Measurements from ENCODE around the gene MAN1A1. TPM values are rescaled to one million over a fixed set of nuclear protein-coding genes. Genes with fewer than 3 reads are reported as not detected.

Gene MAN1A1
- polyA plus RNA-seq, 1 donor (not counting 4 experiments of a cell fraction or from before 2014, with no cell fraction given), result 20.2 TPM

- Histone ChIP-seq H3K36me3 (ENCODE audit: control insufficient read depth in 2 of 2, extremely low read depth in 1 of 2, insufficient read depth in 2 of 2, low read length in 2 of 2) (peaks cover 2 to 3% of the 10 kb centered on the region in 2 experiments), H3K9me1 (ENCODE audit: control insufficient read depth, extremely low read depth, insufficient read depth, low read length) (no peaks in the 10 kb centered on the region), H3K4me1 (ENCODE audit: control insufficient read depth, extremely low read depth, insufficient read depth, low read length) (no peaks in the 10 kb centered on the region), H3K27me3 (ENCODE audit: control insufficient read depth, extremely low read depth, insufficient read depth, low read length) (no peaks in the 10 kb centered on the region), H3K4me3 (ENCODE audit: control insufficient read depth in 2 of 3, extremely low read depth in 1 of 3, insufficient read depth in 2 of 3, low read depth in 1 of 3, low read length in 3 of 3) (no peak overlapping the region), H3K4me2 (ENCODE audit: control insufficient read depth, extremely low read depth, insufficient read depth, low read depth, low read length) (no peak overlapping the region), H3K27ac (ENCODE audit: control insufficient read depth, insufficient read depth, low read length) (no peak overlapping the region), H4K20me1 (ENCODE audit: control insufficient read depth, extremely low read depth, insufficient read depth, low read length) (no peaks in the 10 kb centered on the region), H2AFZ (ENCODE audit: control insufficient read depth, low read length) (no peak overlapping the region), H3K79me2 (ENCODE audit: control insufficient read depth, insufficient read depth, low read length) (no peaks in the 10 kb centered on the region), H3K9ac (ENCODE audit: control insufficient read depth, extremely low read depth, insufficient read depth, low read length) (no peak overlapping the region), H3K9me3 (ENCODE audit: control insufficient read depth, low read depth, low read length) (no peaks in the 10 kb centered on the region)
- DNase-seq (ENCODE audit: low read depth, low spot score) (no peak), FAIRE-seq (no peak)
- TF ChIP-seq CTCF (optimal IDR thresholded peaks at IDR 0.05 in 1 of 3, IDR thresholded peaks at IDR 0.05 in 1 of 3, conservative IDR thresholded peaks at IDR 0.05 in 1 of 3; ENCODE audit: extremely low read depth in 1 of 3, insufficient read depth in 2 of 3, low read length in 3 of 3), result no peak
- no peak for TF ChIP-seq EZH2 (IDR thresholded peaks at IDR 0.05; ENCODE audit: low read length)
- dilution Hi-C loops (cut with MboI; ENCODE audit: extremely low pct_ligation_motif_present, low sequenced_read_pairs), result no loop called here
Measured at GRCh38 chr6:119197271-119197670, 152.3 kb downstream of the MAN1A1 start.

- Histone ChIP-seq H3K27me3 (ENCODE audit: control insufficient read depth, extremely low read depth, insufficient read depth, low read length) (no peaks in the 10 kb centered on the region), H3K4me1 (ENCODE audit: control insufficient read depth, extremely low read depth, insufficient read depth, low read length) (no peaks in the 10 kb centered on the region), H3K9me3 (ENCODE audit: control insufficient read depth, low read depth, low read length) (no peaks in the 10 kb centered on the region), H2AFZ (ENCODE audit: control insufficient read depth, low read length) (no peak overlapping the region), H3K9ac (ENCODE audit: control insufficient read depth, extremely low read depth, insufficient read depth, low read length) (no peak overlapping the region), H3K4me3 (ENCODE audit: control insufficient read depth in 2 of 3, extremely low read depth in 1 of 3, insufficient read depth in 2 of 3, low read depth in 1 of 3, low read length in 3 of 3) (no peak overlapping the region), H3K36me3 (ENCODE audit: control insufficient read depth in 2 of 2, extremely low read depth in 1 of 2, insufficient read depth in 2 of 2, low read length in 2 of 2) (peaks cover 2 to 3% of the 10 kb centered on the region in 2 experiments), H3K27ac (ENCODE audit: control insufficient read depth, insufficient read depth, low read length) (no peak overlapping the region), H3K79me2 (ENCODE audit: control insufficient read depth, insufficient read depth, low read length) (no peaks in the 10 kb centered on the region), H3K4me2 (ENCODE audit: control insufficient read depth, extremely low read depth, insufficient read depth, low read depth, low read length) (no peak overlapping the region), H3K9me1 (ENCODE audit: control insufficient read depth, extremely low read depth, insufficient read depth, low read length) (no peaks in the 10 kb centered on the region), H4K20me1 (ENCODE audit: control insufficient read depth, extremely low read depth, insufficient read depth, low read length) (no peaks in the 10 kb centered on the region)
- dilution Hi-C loops (cut with MboI; ENCODE audit: extremely low pct_ligation_motif_present, low sequenced_read_pairs), result no loop called here
- no peak for DNase-seq (ENCODE audit: low read depth, low spot score)
- TF ChIP-seq EZH2 (IDR thresholded peaks at IDR 0.05; ENCODE audit: low read length) (no peak), CTCF (optimal IDR thresholded peaks at IDR 0.05 in 1 of 3, IDR thresholded peaks at IDR 0.05 in 1 of 3, conservative IDR thresholded peaks at IDR 0.05 in 1 of 3; ENCODE audit: extremely low read depth in 1 of 3, insufficient read depth in 2 of 3, low read length in 3 of 3) (no peak)
- FAIRE-seq, result no peak
Measured at GRCh38 chr6:119196715-119197114, 152.8 kb downstream of the MAN1A1 start.

Data from keratinocyte (primary cell).